Activated CD4-positive, CD25-positive, alpha-beta regulatory T cell treated with anti-CD3 and anti-CD28 coated beads, Interleukin-2, amount 50 U/mL, for 16 hours (primary cell): ENCODE results near the gene MYCN.

Experiments
- DNase-seq: peaks from one replicate; pipeline ENCODE4 v3.0.0-alpha.2; 2020; ENCODE audit warnings: low read depth, low spot score

MYCN gene

GRCh38 chr2:15993232-15993610 lies 52.9 kb downstream of the MYCN start:
- no peak for DNase-seq

- DNase-seq, result no peak
Observed at GRCh38 chr2:15993666-15994065, 53.3 kb downstream of the MYCN start.

- no peak for DNase-seq
Observed at GRCh38 chr2:15995603-15996002, 55.3 kb downstream of the MYCN start.
